Heart left ventricle (tissue), 16 donors: ENCODE measurements around the gene PEF1. TPM values are rescaled to one million over a fixed set of nuclear protein-coding genes. Genes with fewer than 3 reads are reported as not detected.

ENCODE experiments used
- ATAC-seq, 4 donors: fragments of 200-7000 bp; cut with Tn5 transposase; one replicate each; pipeline ENCODE4 v1.9.1; 2020 to 2022; ENCODE audit warnings: moderate library complexity in 4 of 4, mild to moderate bottlenecking in 3 of 4, moderate number of reproducible peaks in 1 of 4
- DNase-seq, 5 donors: peaks; one replicate each; pipeline ENCODE4 v3.0.0-alpha.2; 2020
- H3K27ac ChIP-seq, 12 donors: fragments of 200-600 bp; sonication (generic) in 4 of 12; one replicate each; pipeline versions ENCODE4 v1.5.0 to v1.8.0; 2016 to 2022; ENCODE audit warnings: mild to moderate bottlenecking in 2 of 12
- H3K27me3 ChIP-seq, 9 donors: fragments of 200-600 bp; sonication (generic) in 2 of 9; one replicate each; pipeline versions ENCODE4 v1.5.1 to v1.8.0; 2016 to 2022; ENCODE audit warnings: mild to moderate bottlenecking in 3 of 9
- H3K36me3 ChIP-seq, 9 donors: fragments of 200-600 bp; sonication (generic) in 2 of 9; one replicate each; pipeline versions ENCODE4 v1.5.0 to v1.8.0; 2018 to 2022; ENCODE audit warnings: mild to moderate bottlenecking in 2 of 9
- H3K4me1 ChIP-seq, 12 donors: fragments of 200-600 bp; sonication (generic) in 4 of 12; one replicate each; pipeline versions ENCODE4 v1.5.0 to v1.8.0; 2016 to 2022; ENCODE audit warnings: mild to moderate bottlenecking in 3 of 12
- H3K4me3 ChIP-seq, 12 donors: fragments of 200-600 bp; sonication (generic) in 4 of 12; one replicate each; pipeline versions ENCODE4 v1.5.0 to v1.8.0; 2017 to 2022; ENCODE audit warnings: mild to moderate bottlenecking in 9 of 12, moderate library complexity in 4 of 12
- H3K9me3 ChIP-seq, 12 donors: fragments of 200-600 bp; sonication (generic) in 4 of 12; one replicate each; pipeline versions ENCODE4 v1.5.0 to v1.8.0; 2016 to 2022; ENCODE audit warnings: mild to moderate bottlenecking in 1 of 12
- POLR2A ChIP-seq, 2 donors: fragments of 450-650 bp; IDR thresholded peaks; one replicate each; pipeline ENCODE4 v1.6.1; 2017; ENCODE audit warnings: antibody characterized with exemption in 2 of 2, mild to moderate bottlenecking in 2 of 2, moderate library complexity in 2 of 2
- WGBS, 4 donors: extraction: QIAGEN DNeasy Blood & Tissue Kit in 2 of 4; methylation state at CpG; one replicate each; pipeline versions ENCODE4 v1.1.5 to v1.1.7; 2013 to 2018; 5-methylcytosine and 5-hydroxymethylcytosine counted together
- intact Hi-C, 10 donors: fragments of 100-400 bp; cut with DNase I; formaldehyde crosslinking; loops; one replicate each; pipeline versions ENCODE4 v1.11.1 to v1.14.2; 2022
- polyA plus RNA-seq, 2 donors: library from polyadenylated mRNA; stranded (reverse); fragments of 200-250 nt; gene quantifications; one replicate each; pipeline ENCODE4 v1.2.3, GENCODE V29; 2013
- total RNA-seq, 9 donors: library from RNA; depleted of rRNA in 2 of 9; stranded (reverse); fragments of >200 nt in 2 of 9; fragmentation: NEBNext Ultra II Directional in 3 of 9; extraction: Animal tissue kit (Norgen Biotek cat#: 25700) in 3 of 9; gene quantifications; one replicate each; pipeline versions ENCODE4 v1.1.0 to v1.2.4, GENCODE V29; 2016 to 2023
- TF ChIP-seq, protein P1 (sequence below), 12 donors: fragments of 200-600 bp; sonication (generic) in 4 of 12; IDR thresholded peaks; one replicate each; pipeline versions ENCODE4 v1.5.0 to v1.8.0; 2018 to 2022; ENCODE audit warnings: antibody characterized with exemption in 12 of 12, mild to moderate bottlenecking in 5 of 12
- donor health status: ischemic (EF 13 %, LVEDD 7.1; RV severe dilation, severe dysfunction).
- donor health status: healthy with polysubstance abuse.
- donor health status: DM: no; HTN: yes; CAD: no.
- donor health status: DM: no; HTN: no; CAD: no.
- donor health status: ischemic (EF 25% LVEDD 6.9; RV normal size, moderate dysfunction).
- donor health status: ischemic (EF 25% LVEDD 5.7; RV mildly dilated, moderate dysfunction).
- donor health status: healthy.
- donor health status: DM: yes; HTN: yes; CAD: no.
- donor health status: ischemic (EF 35%, LVEDD 5.7; RV mildly dilated, moderate dysfunction).
- donor health status: nonischemic (EF 11% LVEDD 7.7; RV severe dilation, severe dysfunction).
- donor health status: DM: yes; HTN: yes; CAD: no.
- donor health status: PGD.
- donor health status: ischemic (EF 29% LVEDD 5.4; RV normal size, mild dysfunction).
- donor health status: nonischemic (EF 23%, LVEDD 6.1; RV moderate dilation, normal function).

The PEF1 gene
- total and polyA plus RNA-seq, 11 donors: 32.2 to 106 (median 42.4) TPM

DNA sequence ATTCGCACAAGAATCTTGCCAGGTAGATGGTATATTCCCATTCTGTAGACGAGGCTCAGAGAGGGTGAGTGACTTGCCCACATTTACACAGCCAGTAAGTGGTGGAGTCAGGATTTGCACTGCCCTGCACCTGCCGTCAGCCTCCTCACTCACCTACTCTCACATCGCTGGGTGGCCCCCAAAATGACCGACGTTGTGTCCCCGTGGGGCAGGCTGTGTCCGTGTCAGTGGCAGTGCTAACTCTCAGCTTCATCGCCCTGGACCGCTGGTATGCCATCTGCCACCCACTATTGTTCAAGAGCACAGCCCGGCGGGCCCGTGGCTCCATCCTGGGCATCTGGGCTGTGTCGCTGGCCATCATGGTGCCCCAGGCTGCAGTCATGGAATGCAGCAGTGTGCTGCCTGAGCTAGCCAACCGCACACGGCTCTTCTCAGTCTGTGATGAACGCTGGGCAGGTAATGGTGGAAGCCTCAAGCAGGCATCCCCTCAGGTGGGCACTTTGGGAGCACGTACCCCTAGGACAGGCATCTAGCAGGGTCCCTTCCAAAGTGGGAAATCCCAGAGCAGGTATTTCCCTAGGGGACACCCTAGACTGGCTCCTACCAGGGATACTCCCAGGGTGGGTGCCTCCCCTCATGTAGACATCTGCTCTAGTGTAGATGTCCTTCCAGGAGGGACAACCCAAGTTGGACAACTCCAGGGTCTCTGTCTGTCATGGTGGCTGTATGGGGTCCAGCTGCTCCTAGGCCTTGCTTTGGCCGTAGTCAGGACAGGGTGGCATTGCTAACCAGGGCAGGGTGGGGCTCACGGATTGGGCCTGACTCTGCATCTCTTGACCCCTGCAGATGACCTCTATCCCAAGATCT, 23.8 kb downstream of the PEF1 start:
- 94 to 98% (median 96%) methylated on average over 14 to 20 of the region's 20 CpGs for WGBS, 4 donors
- ATAC-seq (no peak), DNase-seq (no peak)
- no peak overlapping the region for H3K4me3 ChIP-seq
- TF ChIP-seq, protein P1, sequence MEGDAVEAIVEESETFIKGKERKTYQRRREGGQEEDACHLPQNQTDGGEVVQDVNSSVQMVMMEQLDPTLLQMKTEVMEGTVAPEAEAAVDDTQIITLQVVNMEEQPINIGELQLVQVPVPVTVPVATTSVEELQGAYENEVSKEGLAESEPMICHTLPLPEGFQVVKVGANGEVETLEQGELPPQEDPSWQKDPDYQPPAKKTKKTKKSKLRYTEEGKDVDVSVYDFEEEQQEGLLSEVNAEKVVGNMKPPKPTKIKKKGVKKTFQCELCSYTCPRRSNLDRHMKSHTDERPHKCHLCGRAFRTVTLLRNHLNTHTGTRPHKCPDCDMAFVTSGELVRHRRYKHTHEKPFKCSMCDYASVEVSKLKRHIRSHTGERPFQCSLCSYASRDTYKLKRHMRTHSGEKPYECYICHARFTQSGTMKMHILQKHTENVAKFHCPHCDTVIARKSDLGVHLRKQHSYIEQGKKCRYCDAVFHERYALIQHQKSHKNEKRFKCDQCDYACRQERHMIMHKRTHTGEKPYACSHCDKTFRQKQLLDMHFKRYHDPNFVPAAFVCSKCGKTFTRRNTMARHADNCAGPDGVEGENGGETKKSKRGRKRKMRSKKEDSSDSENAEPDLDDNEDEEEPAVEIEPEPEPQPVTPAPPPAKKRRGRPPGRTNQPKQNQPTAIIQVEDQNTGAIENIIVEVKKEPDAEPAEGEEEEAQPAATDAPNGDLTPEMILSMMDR (IDR thresholded peaks at IDR 0.05): no peak
- TF ChIP-seq POLR2A (IDR thresholded peaks at IDR 0.05): no peak
- no peaks in the 10 kb centered on the region for H3K9me3 ChIP-seq
- no peaks in the 10 kb centered on the region for H3K36me3 ChIP-seq
- H3K27me3 ChIP-seq: peaks cover 0 to 29% (median 4%) of the 10 kb centered on the region in 9 donors
- no peak overlapping the region for H3K27ac ChIP-seq
- peaks cover 3 to 43% (median 19%) of the 10 kb centered on the region in 12 donors for H3K4me1 ChIP-seq
- intact Hi-C loops: no loop called here

DNA sequence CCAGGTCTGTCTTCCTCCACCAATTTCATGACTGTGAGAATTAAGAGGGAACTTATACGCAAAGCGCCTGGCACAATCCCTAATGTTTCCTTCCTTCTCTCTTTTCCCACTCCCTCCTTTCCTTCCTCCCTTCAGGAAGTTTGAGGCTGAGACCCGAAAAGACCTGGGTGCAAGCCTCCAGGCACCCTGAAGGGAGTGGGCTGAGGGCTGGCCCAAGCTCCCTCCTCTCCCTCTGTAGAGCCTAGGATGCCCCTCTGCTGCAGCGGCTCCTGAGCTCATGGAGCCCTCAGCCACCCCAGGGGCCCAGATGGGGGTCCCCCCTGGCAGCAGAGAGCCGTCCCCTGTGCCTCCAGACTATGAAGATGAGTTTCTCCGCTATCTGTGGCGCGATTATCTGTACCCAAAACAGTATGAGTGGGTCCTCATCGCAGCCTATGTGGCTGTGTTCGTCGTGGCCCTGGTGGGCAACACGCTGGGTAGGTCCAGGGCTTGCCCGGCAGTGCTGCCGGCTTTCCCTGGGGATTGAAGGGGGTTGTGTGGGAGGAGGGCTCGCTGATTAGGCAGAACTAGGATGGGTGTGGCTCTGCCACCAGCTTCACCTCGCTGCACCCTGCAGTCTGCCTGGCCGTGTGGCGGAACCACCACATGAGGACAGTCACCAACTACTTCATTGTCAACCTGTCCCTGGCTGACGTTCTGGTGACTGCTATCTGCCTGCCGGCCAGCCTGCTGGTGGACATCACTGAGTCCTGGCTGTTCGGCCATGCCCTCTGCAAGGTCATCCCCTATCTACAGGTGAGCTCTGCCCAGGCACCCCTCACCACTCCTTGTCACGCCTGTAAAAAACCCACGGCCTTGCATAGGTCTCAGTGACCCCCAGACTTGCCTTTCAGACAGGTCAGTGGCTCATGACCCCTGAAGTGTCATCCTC, 25.5 kb downstream of the PEF1 start:
- no peaks in the 10 kb centered on the region for H3K36me3 ChIP-seq
- TF ChIP-seq, protein P1 (IDR thresholded peaks at IDR 0.05): no peak
- no peak for TF ChIP-seq POLR2A (IDR thresholded peaks at IDR 0.05)
- WGBS, 4 donors: 76 to 86% (median 82%) methylated on average over 18 to 23 of the region's 23 CpGs
- H3K27ac ChIP-seq: no peak overlapping the region
- H3K4me1 ChIP-seq: peaks cover 3 to 41% (median 19%) of the 10 kb centered on the region in 12 donors
- DNase-seq (no peak), ATAC-seq (no peak)
- H3K27me3 ChIP-seq: peaks cover 0 to 29% (median 4%) of the 10 kb centered on the region in 9 donors
- no peak overlapping the region for H3K4me3 ChIP-seq
- H3K9me3 ChIP-seq: no peaks in the 10 kb centered on the region
- intact Hi-C loops: loop anchor here in 2 of 10 donors (1.0 kb wide), 1 partner anchor 55 kb away; no protein-coding TSS in a partner anchor

DNA sequence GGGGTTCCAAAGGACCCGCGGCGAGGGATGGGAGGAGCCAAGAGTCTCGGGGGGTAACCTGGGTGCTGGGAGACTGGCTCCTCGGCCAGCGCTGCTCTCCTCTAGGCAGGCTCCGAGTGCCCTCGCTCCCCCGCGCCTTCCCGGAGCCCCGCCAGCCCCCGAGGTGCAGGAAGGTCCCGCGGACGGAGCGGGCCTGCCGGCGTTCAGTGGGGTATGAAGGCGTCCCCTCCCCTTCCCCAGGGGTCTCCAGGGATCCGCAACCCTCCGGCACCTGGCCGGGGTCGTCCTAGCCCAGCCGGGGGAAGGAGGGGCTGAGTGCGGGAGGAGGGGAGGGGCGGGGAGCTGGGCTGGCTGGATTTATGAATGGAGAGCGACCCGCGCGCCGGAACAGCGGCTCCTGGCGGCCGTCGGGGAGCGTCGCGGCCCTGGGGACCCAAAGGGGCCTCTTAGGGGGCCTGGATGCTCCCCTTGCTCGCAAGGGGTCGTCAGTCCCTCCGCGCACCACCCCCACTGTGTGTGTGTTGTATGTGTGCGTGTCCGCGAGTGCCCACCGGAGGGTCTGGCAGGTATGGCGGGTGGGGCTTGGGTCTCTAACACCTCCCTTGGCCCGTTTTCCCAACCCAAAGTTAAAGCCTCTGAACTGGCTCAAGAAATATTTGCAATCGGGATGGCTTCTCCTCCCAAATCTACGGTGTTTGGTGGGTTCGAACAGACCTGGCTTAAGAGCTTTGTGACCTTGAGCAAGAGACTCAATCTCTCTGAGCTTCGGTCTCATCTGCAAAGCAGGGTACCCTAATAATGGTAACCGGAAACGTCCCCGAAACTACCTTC, 26.5 kb downstream of the PEF1 start:
- TF ChIP-seq POLR2A (IDR thresholded peaks at IDR 0.05): no peak
- TF ChIP-seq, protein P1 (IDR thresholded peaks at IDR 0.05): peak; percentile 76 to 93 (median 86)
- intact Hi-C loops: loop anchor here in 2 of 10 donors (1.0 kb wide), 1 partner anchor 54 kb away; no protein-coding TSS in a partner anchor
- Histone ChIP-seq H3K4me1 (peaks cover 3 to 48% (median 17%) of the 10 kb centered on the region in 12 donors), H3K4me3 (peak overlapping the region; percentile 39 to 79 (median 64)), H3K27me3 (peaks cover 0 to 29% (median 4%) of the 10 kb centered on the region in 9 donors), H3K9me3 (no peaks in the 10 kb centered on the region), H3K27ac (peak overlapping the region in 4 of 12 donors; percentile 12 to 60 (median 56)), H3K36me3 (no peaks in the 10 kb centered on the region)
- DNase-seq (peak in 4 of 5 donors; percentile 41 to 69 (median 52)), ATAC-seq (peak in 3 of 4 donors; percentile 37 to 63 (median 53))
- WGBS, 4 donors: 11 to 33% (median 14%) methylated on average over 20 to 56 of the region's 56 CpGs
